G401 (cell line): Measurements from ENCODE around the gene ENSA. TPM values are rescaled to one million over a fixed set of nuclear protein-coding genes. Genes with fewer than 3 reads are reported as not detected.
A peak's percentile ranks its signal among the peaks of the same experiment; 100 is the strongest.
"Not testable (repeated sequence)": the region's sequence is repeated elsewhere in the genome, so short reads cannot be mapped to it uniquely, and the experiment has no call there.

ENCODE experiments used
- DNase-seq: peaks from one replicate; pipeline ENCODE4 v3.0.0-alpha.2; 2015; ENCODE audit warnings: low spot score
- in situ Hi-C: cut with HindIII; loops from 2 replicates; pipeline ENCODE4 v1.10.0; 2016; ENCODE audit warnings: low sequenced_read_pairs, mixed read lengths
- total RNA-seq: library from RNA; depleted of rRNA; stranded (reverse); fragments of >200 nt; shearing (Covaris generic); gene quantifications from 2 replicates; pipeline ENCODE4 v1.2.3, GENCODE V29; 2014

The ENSA gene
- total RNA-seq, 1 experiment from 2014 or later = 372 TPM

DNA sequence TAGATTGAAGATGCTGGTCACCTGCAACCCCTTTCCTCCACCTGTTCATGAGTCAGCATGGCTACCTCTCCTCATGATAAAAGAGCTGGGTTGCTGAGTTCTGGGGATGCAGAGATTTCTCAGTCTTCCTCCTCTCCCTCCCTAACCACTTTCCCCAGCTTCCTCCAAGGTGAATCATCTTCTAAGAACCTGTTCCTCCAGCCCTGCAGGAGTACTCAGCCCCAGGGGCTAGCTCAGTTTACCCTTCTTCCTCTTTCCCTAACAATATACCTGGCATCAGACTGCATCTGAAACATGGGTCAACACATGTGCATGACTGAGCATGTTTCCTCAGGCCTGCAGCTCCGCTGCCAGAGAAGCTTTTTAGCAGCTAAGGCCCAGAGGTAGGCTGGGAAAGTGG, 5.3 kb downstream of the ENSA start:
- in situ Hi-C loops, DNase-seq: not testable (repeated sequence)

DNA sequence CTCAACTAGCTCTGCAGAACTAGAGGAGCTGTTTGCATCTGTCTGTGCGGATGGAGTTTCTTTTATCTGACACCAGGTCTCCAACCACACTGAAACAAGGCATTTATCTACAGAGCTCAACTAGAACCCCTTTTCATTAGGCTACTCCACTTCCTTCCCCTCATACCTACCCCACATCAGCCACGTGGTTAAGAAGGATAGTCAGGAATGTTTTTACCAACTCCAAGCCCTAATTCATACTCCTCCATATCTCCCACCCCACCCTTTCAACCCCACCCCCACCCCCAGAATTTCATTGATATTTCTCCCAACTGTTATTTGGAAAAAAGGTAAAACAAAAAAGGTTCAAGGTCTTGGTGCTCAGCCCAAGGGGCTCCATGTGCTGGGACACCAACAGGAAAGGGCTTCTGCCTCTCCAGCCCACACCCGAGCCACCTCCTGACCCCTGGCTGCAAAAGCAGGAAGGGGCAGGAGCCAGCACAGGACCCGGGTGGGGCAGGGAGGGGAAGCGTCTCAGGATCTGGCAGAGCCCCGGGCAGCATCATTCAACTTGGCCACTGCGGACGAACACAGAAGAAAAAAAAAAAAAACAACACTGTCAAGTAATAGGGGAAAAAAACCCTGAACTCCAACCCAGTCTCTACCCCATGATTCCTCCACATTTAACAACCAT, 7.0 kb downstream of the ENSA start:
- no peak for DNase-seq
- in situ Hi-C loops = no loop called here

- in situ Hi-C loops = no loop called here
- DNase-seq = peak; percentile 50
Observed at GRCh38 chr1:150621497-150622302, 7.7 kb downstream of the ENSA start.

DNA sequence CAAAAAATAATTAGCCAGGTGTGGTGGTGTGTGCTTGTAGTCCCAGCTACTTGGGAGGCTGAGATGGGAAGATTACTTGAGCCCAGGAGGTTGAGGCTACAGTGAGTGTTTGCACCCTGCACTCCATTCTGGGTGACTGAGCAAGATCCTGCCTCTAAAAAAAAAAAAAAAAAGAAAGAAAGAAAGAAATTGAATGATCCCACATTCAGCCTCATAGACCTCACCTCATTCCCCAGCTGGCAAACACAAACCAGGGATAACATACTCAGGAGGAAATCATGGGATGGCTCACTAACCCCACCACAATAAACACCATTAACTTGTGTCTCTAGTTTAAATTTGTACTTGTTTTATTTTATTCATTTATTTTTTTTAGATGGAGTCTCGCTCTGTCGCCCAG, 8.5 kb downstream of the ENSA start:
- DNase-seq = no peak
- in situ Hi-C loops = no loop called here

DNA sequence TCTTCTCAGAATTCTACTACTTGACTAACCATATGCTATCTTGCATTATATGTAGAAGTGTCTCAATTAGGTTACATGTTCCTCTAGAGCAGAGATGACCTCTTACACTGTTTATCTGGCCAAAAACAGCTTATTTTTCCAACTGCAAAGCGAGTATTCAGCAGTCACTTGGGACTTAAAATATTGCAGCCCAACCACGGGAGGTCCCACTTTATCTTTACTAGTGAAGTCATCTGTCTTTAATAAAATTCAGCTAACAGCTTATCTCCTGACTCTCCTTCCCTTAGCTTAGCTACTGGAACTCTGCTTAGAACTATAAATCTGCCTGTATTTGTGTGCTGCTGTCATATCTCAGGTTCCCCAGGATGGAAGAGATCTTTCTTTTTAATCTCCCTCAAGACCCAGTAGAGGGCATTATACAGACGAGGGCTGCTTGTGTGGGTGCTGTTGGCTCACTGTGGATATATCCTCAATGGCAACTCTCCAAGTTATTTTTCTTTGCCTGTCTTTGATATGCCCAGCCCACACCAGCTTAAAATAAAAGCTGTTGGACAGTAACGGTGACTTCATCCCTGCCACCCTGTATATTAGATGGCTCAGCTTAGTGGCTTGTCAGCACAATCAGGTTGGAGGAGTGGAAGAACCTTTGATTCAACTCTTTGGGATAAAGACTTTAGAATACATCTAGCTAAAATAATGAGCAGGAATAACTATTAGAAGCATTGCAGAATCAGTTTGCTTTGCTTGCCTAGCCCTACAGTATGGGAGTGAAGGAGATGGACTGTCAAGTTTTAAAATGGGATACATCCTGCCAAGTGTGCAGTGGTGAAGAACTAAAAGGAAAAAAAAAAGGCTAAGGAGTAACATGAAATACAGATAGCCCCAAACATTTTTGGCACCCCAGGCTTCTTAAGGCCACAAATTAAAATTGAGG, 9.6 kb downstream of the ENSA start:
- peak; percentile 30 for DNase-seq

GRCh38 chr1:150615346-150616201, 13.8 kb downstream of the ENSA start:
- no peak for DNase-seq
- in situ Hi-C loops = no loop called here

More for the DNA sequence above, 9.6 kb downstream of the ENSA start:
- in situ Hi-C loops = no loop called here

DNA sequence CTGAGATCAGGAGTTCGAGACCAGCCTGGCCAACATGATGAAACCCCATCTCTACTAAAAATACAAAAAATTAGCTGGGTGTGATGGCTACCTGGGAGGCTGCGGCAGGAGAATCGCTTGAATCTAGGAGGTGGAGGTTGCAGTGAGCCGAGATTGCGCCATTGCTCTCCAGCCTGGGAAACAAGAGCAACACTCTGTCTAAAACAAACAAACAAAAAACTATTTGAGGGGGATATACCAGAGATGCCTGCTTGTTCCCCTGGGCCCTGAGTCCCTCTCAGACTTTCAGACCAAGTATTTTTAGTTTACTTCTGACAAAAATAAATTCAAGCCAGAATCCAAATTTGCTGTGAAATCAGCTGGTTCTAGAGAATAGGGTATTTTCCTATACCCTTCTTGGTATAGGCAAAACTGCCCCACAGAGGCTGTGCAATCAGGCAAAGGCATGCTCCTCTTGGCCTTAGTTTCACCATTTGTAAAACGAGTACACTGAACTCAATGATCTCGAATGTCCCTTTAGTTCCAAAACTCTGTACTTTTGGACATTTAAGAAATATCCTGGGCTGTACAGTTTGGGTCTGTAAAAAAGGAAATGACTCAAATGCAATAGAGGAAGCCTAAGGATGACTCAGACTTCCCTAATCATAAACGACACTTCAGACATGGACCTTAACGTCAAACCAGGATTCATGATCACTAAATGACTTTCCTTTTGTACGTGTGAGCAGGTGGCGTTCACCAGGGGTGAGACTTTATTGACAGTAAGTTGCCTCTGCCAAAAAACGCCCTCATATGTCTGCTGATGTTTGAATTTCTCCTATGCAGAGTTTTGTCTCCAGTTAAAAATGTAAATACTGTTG, 16.1 kb downstream of the ENSA start:
- in situ Hi-C loops = no loop called here
- no peak for DNase-seq

DNA sequence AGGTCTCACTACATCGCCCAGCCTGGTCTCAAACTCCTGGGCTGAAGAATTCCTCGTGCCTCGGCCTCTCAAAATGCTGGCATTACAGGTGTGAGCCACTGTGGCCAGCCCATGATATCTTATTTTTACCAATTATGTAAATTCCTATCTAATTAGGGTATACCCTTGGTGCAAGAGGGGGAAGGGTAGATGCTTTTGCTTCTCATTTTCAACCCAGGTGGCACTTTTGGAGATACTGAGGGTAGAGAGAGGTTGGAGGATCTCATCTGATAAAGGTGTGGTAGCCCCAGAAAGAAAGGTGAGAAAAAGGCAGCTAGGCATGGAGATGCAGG, 17.4 kb downstream of the ENSA start:
- no peak for DNase-seq
- in situ Hi-C loops = no loop called here

DNA sequence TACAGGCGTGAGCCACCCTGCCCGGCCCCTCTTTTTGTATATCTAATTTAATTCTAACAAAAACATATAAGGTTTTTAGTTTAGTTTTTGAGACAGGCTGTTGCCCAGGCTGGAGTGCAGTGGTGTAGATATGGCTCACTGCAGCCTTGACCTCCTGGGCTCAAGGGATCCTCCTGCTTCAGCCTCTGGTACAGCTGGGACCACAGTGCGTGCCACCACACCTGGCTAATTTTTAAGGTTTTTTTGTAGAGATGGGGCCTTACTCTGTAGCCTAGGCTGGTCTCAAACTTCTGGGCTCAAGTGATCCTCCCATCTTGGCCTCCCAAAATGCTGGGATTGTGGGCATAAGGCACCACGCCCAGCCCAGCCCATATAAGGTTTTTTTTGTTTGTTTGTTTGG, 18.8 kb downstream of the ENSA start:
- DNase-seq = no peak
- in situ Hi-C loops = no loop called here

DNA sequence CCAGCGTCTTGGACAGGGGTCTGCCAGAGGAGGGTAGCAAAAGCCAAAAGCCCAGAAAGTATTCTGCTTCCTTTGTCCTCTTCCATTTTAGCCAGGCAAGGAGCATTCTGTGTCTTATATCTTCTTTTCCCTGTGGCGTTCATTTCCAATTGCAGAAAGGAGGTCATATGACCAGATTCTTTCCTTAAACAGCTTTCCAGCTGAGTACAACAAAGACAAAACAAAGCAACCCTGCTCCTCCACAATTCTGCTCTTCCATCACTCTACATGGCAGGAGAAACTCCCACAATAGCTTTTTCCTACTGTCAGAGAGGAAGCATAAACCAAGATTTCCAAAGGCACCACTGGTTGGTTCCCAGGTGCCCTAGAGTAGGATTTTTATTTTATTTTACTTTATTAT, 19.7 kb downstream of the ENSA start:
- no peak for DNase-seq
- in situ Hi-C loops = no loop called here

- no peak for DNase-seq
- in situ Hi-C loops = no loop called here
Observed at GRCh38 chr1:150606463-150607142, 22.8 kb downstream of the ENSA start.

DNA sequence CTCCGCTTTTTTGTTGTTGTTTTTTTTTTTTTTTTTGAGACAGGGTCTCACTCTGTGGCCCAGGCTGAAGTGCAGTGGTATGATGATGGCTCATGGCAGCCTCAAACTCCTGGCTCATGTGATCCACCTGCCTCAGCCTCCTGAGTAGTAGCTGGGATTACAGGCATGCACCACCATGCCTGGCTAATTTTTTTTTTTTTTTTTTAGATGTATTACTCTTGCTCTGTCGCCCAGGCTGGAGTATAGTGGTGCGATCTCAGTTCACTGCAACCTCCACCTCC, 24.0 kb downstream of the ENSA start:
- in situ Hi-C loops, DNase-seq: not testable (repeated sequence)

- in situ Hi-C loops = no loop called here
- no peak for DNase-seq
Observed at GRCh38 chr1:150604226-150604588, 25.2 kb downstream of the ENSA start.

- in situ Hi-C loops = no loop called here
- no peak for DNase-seq
Observed at GRCh38 chr1:150603711-150604110, 25.7 kb downstream of the ENSA start.

DNA sequence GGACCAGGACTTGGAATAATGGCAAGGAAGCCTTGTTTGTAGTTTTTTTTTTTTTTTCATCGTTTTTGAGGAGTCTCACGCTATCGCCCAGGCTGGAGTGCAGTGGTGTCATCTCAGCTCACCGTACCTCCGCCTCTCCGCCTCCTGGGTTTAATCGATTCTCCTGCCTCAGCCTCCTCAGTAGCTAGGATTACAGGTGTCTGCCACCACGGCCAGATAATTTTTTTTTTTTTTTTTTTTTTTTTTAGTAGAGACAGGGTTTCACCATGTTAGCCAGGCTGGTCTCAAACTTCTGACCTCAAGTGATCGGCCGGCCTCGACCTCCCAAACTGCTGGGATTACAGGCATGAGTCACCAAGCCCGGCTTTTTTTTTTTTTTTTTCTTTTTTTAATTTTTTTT, 27.0 kb downstream of the ENSA start:
- DNase-seq, in situ Hi-C loops: not testable (repeated sequence)

- in situ Hi-C loops = no loop called here
- DNase-seq = no peak
Observed at GRCh38 chr1:150601540-150601939, 27.9 kb downstream of the ENSA start.

GRCh38 chr1:150598346-150598745, 31.1 kb downstream of the ENSA start:
- DNase-seq, in situ Hi-C loops: not testable (repeated sequence)

- in situ Hi-C loops = no loop called here
- no peak for DNase-seq
Observed at GRCh38 chr1:150596976-150597375, 32.4 kb downstream of the ENSA start.
